ENCODE measurements around the gene IL25.
A peak's percentile ranks its signal among the peaks of the same experiment; 100 is the strongest.
"Not testable (repeated sequence)": the region's sequence is repeated elsewhere in the genome, so short reads cannot be mapped to it uniquely, and the experiment has no call there.

The IL25 gene

DNA sequence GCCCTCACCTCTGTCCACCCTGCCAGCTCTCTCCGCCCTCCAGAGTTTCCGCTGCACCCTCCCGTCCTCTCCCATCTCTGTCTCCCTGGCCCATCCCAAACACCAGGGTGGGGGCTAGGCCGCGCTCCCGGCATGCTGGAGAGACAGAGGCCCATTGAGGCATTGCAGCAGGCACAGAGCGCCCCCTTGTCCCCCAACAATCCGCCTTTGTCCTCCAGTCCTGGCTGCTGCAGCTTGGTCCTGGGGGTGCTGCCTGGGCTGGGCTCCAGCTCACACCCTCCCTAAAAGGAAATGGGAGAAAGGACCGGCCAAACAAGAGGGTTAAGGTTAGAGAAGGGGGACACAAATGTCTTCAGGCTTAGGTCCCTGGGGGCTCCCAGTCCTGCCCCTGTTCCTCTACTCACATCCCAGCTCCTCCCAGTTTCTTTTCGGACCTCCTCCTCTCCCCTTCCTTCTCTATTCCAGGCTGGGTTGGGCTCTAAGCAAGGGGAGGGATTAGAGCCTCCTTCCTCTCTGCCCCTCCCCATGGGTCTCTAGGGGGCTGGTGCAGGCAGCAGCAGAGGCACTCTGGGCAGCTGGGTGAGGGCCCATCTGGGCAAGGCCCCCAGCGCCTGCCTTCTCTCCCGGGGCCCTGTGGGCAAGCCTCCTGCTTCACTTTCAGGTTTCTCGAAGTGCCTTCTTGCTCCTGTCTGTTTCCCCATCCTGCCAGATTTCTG lies 4.0 kb downstream of the IL25 start, which contains the start of gene CMTM5:
CMTM5 (plus strand) TSS at position 565 of the 716 bp plus-strand sequence. CDS start 206 bp downstream, outside the sequence.
- DNase-seq: no peak

DNA sequence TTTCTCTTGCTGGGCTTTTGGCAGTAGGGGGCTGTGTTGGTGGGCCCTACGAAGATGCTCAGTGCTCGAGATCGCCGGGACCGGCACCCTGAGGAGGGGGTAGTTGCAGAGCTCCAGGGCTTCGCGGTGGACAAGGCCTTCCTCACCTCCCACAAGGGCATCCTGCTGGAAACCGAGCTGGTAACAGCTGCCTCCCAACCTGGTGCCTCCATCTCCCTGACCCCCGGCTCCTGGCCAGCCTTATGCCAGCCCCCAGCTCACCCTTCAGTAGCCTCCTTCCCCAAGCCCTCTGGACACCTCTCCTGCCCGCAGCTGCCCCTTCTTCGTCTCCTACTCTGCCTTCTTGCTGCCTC lies 4.6 kb downstream of the IL25 start:
- no peak for DNase-seq

DNA sequence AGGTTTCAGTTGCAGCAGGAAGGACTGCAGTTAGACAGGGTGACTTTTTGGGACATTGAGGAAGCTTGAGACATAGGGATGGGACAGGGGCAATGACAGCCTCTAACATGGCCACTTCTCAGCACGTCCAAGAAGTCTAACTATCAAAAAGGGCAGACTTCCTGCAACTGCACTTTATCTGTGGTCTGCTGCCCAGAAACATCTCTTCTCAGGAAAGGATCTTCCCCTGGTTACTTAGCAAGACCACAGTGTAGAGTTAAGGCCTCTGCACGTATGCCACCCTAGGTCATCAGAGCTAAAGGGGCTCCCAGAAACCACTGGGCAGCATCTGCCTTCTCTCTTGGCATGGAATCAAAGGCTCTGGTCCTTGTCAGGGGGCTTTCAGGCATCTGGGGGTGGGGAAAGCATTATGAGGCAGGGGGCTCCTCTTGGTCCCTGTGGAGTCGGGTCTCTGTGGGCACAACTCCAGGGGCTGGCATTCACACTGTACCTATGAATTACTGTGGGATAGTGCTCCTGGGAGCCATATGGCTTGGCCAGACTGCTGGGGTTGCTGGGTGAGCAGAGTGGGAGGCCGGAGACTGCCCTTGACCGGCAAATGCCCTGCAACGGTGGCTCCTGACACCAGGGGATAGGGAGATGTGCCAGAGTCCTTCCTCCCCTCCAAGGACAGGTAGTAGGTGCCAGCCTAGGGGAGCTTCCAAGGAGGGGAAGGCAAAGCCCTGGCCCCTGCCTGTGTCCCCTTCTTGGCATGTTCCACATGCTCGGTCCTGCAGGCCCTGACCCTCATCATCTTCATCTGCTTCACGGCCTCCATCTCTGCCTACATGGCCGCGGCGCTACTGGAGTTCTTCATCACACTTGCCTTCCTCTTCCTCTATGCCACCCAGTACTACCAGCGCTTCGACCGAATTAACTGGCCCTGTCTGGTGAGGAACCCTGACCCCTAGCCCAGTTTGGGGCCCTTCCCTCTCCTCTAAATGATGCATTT lies 5.3 kb downstream of the IL25 start:
- DNase-seq: no peak

DNA sequence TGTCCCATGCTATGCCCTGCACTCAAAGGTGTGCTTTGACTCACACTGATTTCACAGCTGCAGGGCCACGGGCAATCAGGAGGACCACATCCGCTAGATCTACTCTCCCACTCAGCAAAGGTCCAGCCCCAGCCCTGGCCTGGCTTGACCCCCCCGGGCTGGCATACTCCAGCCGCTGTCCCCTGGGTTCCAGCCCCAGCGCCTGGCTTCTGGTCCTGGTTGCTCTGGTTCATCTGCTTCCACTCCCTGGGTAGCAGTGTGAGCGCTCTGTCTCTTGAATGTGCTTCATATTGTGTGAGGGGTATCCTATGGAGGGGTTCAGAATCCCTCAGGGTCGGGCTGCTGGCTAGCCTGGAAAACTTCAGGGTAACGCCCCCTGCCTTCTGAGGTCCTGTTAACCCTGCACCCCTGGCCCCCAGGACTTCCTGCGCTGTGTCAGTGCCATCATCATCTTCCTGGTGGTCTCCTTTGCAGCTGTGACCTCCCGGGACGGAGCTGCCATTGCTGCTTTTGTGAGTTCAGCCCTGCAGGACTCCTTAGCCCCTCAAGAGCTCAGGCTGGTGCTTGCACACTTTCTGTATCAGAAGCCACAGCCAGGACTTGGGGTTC lies 6.1 kb downstream of the IL25 start:
- no peak for DNase-seq

DNA sequence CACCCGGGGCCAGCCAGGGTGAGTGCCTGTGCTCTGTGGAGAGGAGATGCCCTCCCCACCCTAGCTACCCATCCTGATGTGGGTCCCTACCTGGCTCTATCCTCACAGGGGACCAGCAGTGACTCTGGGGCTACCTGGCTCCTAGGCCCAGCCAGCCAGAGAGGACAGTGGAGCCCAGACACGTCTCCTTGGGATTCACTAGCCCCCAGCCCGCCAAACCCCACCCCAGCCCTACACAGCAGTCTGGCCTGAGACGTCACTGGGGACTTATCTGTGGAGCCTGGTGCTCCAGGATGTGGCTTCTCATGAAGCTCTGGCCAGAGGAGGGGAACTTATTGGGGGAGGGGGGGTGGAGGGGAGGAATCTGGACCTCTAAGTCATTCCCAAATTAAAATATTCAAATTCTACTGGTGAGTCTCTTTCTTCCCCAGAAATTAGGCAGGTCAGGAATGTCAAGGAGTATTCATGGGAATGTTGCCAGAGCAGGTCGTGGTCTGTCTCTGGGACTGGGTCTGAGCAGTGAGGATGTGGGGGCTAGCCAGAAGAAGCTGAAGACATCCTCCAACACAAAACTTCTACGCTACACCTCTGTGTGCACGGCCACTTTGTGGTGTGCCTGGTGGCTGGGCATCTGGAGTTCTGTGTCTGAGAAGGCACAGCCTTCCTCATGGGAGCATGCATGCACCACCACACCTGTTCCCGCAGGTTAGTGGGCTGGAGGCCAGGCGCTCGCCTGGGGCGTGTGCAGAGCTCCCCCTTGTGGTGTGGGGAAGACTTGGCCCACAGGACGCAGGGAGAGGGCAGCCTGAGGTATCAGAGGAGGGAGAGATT lies 7.0 kb downstream of the IL25 start:
- DNase-seq: peak; percentile 85

DNA sequence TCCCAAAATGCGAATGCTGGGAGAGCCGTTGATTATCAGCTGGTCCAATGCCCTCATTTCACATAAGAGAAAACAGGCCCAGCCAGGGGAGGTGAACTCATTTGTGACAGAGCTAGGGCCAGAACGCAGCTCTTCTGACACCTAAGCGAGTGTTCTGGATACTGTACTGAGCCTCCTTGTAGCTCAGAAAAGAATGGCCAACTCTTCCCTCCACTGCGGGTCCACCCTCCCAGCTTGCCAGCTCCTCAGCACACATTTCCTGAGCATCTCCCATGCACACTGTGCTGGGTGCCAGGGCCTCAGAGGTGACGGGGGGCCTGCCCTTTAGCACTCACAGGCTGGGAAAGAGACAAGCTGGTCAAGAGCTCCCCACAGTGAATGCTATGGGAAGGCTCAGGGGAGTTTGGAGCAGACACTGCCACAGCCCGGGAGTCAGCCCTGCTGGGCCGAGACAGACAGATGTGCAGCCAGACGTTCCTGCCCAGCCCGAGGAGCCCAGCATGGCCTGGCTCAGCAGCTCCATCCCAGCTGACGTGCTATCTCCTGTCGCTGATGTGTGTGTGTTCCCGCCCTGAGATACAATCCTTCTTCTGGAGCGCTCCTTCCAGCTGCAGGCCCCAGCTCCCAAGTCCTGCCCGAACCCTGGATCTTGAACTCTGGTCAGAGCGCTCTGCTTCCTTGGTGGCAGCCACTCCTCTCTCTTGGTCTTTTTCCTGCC lies 7.7 kb downstream of the IL25 start:
- DNase-seq: no peak

DNA sequence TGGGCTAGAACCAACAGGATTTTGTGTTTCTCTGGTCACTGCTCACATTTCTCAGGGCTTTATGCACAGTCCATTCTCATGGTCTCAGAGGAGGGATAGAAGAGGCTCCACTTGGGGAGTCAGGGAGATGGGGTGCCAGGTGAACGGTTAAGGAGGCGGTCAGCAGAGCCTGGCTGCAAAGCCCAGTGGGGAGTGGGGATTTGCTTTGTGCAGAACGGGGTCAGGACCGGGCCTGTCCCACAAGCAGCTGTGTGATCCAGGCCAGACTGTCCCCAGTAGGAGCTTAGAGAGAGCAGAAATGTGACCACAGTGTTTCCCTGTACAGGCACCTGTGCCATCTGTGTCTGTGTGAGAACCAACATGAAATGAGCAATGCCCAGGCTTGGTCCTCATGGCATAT lies 8.4 kb downstream of the IL25 start:
- no peak for DNase-seq

DNA sequence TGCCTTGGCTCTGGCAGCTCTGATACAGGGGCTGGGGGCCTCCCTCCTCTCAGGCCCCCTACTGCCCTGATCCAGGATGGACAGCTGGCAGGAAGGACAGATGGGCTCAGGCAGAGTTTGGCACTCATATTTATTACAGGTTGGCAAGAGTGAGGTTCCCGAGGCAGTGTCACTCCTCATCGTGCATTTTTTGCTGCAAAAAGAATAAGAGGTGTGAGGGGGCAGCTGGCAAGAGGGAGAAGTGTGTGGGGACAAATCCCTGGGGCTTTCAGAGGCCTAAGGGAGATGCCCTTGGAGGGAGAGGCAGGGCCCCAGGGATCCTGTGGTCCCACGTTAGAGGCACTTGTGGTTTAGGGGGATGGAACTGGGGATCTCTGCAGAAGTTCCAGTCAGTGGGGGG lies 9.3 kb downstream of the IL25 start:
- no peak for DNase-seq

DNA sequence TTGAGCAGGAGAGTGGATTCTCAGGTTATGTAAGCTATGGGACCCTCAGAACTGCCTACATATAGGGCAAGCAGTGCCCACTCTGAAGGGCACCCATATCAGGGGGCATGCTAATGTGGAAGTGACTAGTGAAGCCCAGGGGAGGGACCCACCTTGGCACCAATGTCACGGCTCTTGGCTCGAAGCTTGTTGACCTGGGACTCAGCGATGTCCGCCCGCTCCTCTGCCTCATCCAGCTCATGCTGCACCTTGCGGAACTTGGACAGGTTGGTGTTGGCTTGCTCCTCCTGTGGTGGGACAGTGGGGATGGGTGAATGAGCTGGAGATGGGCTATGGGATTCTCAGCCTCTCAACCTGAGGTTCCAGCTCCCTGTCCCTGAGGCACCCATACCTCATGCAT lies 9.7 kb downstream of the IL25 start:
- no peak for DNase-seq

DNA sequence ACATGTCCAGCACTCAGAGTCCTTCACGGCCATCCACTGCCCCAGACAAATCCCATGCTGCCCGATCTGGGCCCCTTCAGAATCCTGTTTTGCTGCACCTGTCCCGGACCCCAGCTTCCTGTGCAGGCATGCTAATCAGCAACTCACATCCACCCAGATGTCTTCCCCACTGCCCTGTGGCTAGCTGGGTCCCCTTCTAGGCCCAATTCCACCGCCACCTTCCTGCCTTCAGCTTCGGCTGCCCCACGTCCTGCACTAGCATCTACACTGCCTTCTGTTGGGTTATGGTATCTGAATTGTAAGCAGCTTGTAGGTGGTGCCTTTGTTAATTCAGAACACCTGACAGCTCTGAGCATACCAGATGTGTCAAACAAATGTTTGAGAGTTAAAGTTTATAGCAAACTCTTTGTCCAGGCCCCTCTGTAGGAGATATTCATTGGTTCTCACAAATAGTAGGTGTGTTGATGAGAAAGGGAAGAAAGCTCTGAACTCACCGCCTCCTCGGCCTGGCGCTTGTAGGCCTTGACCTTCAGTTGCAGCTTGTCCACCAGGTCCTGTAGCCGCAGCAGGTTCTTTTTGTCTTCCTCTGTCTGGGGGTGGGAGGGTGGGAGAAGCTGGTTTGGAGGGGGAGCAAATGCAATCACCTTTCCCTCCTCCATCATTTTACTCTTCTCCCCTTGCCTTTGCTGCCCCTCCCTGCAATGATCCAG lies 10.3 kb downstream of the IL25 start:
- no peak for DNase-seq

DNA sequence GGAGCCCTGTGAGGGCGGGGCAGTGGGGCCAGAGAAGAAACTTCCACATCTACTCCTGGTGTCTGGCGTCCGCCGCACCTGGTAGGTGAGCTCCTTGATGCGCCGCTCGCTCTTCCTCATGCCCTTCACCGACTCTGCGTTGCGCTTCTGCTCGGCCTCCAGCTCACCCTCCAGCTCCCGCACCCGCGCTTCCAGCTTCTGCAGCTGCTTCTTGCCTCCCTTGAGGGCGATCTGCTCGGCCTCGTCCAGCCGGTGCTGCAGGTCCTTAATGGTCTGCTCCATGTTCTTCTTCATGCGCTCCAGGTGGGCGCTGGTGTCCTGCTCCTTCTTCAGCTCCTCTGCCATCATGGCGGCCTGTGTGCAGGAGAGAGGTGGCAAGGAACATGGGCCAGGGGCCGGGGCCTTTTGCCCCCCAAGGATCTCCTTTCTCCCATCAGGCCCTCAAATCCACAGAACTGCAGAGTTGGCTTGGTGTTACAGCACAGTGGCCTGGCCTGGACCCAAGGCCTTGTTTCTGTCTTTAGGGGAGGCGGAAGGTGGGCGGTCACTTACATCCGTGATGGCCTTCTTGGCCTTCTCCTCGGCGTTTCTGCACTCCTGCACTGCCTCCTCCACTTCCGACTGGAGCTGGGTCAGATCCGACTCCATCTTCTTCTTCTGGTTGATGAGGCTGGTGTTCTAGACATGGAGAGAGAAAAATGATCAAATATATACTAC lies 11.9 kb downstream of the IL25 start:
- no peak for DNase-seq

DNA sequence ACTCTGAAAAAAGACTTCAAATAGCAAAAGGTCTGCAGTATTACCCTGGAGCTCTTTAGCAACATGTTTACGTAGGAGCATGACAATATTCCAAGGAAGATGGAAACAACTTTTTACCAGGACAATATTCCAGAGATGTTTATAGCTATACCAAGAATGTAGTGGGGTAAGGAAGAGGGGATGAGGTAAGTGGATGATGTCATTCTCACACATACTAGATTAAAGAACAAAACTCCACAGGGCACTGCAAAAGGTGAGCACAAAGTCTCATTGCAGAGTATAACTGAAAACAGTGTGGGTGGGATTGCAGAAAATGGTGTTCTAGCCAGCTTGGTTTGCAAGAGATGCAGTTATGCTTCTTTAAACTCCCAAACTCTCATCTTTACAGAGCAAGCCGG lies 12.6 kb downstream of the IL25 start:
- no peak for DNase-seq

DNA sequence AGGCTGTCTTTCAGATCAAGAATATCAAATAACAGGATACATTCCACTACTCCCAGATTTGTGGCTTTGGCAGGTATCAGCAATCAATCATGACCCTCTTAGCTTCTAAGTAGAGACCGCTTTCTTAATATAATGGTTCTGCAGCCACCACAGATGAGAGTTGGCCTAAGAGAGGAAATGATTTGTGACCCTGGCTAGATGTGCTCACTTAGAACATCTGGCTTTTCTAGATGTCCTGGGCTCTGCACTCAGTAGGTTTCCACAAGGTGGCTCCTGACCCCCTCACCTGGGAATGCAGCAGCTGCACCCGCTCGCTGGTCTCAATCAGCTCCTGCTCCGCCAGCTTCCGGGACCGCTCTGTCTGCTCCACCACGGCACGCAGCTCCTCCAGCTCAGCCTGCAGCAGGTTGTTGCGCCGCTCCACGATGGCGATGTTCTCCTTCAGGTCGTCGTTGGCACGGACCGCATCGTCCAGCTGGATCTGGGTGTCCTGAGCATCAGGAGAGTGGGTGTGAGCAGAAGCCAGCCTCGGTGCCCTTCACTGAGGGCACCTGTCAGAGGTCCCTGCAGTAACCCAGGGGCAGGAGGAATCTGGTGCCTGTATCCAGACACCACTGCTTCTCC lies 13.1 kb downstream of the IL25 start:
- no peak for DNase-seq

DNA sequence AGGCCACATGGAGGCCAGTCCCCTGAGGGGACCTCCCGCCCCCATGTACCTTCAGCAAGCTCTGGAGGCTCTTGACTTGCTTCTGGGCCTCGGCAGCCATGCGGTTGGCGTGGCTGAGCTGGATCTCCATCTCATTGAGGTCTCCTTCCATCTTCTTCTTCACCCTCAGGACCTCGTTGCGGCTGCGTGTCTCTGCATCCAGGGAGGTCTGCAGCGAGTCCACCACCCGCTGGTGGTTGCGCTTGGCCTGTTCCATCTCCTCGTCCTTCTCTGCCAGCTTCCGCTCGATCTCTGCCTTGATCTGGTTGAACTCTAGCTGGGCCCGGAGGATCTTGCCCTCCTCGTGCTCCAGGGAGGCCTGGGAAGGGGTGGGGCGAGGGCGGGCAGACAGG lies 13.7 kb downstream of the IL25 start:
- not testable (repeated sequence) for DNase-seq

DNA sequence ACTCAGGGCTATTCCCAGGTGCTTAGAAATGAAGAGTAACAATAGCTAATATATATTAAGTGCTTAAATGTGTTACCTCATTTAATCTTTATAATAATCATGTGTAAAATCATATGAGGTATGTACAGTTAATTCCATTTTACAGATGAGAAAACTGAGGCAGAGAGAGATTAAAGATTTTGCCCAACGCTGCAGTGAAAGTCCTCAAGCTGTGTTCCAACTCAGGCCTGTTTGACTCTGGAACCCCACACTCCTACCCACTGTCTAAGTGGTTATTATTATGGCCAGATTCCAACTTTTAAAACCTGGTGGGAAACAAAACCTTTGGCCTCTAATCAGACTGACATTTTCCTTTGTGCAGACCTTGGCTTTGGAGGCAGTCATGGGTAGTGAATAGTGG lies 14.4 kb downstream of the IL25 start:
- no peak for DNase-seq

DNA sequence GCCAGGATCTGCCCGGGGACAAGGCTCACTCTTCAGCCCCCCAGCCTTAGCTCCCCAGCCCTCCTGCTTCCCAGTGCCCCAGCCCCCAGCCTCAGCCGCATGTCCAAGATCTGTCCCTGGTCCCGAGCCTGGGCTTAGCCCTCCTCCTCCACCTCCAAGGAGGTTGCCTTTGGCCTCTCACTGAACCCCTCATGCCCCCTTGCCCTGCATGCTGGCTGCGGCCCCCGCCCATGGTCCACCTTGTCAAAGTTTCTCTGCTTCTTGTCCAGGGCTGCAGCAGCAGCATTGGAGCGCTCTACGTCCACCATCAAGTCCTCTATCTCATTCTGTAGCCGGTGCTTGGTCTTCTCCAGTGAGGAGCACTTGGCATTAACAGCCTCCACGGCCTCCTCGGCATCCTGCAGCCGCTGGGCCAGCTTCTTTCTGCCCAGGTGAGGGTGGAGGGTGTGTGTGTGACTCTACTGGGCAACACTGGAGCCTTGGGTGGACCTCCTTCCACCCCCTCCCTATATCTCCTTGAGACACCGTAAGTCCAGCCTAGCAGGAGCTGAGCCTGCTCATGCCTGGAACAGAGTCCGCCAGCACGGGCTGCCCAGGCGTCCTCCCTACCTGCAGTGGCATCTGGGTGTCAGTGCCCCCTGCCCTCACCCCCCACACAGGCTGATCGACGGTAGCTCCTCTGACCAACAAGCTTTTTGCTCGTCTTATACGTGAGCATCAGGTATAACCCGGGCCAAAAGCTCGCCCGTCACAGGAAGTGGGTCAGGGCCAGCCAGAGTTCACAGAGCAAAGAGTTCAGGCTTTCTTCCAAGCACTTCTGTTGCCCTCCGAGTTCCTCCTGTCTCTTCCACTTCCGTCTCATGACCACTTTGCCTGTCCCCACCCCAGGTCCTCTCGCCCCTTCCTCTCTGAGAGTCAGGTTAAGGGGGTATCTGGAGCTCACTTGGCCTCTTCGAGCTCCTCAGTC lies 15.6 kb downstream of the IL25 start:
- DNase-seq: no peak

DNA sequence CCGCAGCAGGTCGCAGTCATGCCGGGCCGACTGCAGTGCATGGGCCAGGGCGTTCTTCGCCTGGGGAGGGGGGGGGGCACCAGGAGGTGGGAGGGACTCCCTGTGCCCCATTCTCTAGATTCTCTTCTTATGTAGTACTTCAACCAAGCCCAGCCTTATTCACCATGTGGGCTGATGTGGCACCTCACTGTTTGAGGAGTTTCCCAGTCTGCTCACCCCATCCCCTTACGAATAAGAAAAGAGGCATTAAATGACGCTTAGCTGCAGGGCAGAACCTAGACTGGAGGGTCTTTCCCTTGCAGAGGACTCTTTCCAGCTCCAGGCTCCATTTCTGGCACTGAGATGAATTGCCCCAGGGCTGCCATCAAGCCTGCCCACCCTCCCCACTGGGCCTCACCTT lies 16.4 kb downstream of the IL25 start:
- DNase-seq: no peak

DNA sequence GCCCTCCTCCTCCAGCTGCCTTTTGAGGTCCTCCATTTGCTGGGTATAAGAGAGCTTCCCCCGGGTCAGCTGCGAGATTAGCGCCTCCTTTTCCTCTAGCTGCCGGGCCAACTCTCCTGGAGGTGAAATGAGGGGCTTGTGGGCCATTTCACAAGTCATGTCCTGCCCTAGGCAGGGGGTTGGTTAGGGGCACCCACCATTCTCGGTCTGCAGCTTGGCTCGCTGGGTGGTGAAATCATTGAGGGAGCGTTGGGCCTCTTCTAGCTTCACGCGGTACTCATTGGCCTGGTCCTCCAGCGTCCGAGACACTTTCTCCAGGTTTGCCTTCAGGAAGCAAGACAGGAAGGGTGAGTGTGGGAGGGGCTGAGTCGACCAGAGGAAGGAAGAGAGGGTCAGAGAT lies 16.8 kb downstream of the IL25 start:
- DNase-seq: no peak

DNA sequence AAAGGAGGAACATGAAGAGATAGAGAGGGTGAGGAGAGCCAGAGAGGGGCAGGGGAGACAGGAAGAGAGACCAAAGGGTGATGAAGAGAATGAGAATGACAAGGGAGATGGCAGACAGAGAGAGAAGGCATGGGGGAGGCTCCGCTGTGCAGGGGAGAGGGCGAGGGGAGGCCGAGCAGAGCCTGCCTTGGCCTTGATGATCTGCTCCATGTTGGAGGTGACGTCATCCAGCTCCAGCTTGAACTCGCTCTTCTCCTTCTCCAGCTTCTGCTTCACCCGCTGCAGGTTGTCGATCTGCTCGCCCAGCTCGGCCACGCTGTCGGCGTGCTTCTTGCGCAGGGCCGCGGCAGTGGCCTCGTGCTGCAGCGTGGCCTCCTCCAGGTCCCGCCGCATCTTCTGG lies 17.3 kb downstream of the IL25 start:
- DNase-seq: not testable (repeated sequence)
